AG04449 (cell line): ENCODE data around the gene SMIM29.
A peak's percentile ranks its signal among the peaks of the same experiment; 100 is the strongest.

ENCODE experiments used
- CTCF ChIA-PET: fragments of 350-600 bp; formaldehyde crosslinking; extraction: SDS; loops from one replicate; lab custom pipeline; 2021; ENCODE audit warnings: antibody characterized with exemption; lab: Yijun Ruan, JAX
- POLR2A ChIA-PET: fragments of 400-600, 350-600 bp; formaldehyde crosslinking; extraction: SDS; loops from one replicate; lab custom pipeline; 2020; ENCODE audit warnings: antibody characterized with exemption, inconsistent platforms; lab: Yijun Ruan, JAX
- DNase-seq: peaks from one replicate; pipeline ENCODE4 v3.0.0-alpha.2; 2010; ENCODE audit warnings: low read depth, low spot score
- H3K4me3 ChIP-seq: 2 replicates; pipeline ENCODE4 v1.5.1; 2011; ENCODE audit warnings: low read depth, mild to moderate bottlenecking, control low read depth, low read length
- TF ChIP-seq, protein P1 (sequence below): IDR thresholded peaks from one replicate; pipeline ENCODE4 v1.5.1; 2011; ENCODE audit warnings: mild to moderate bottlenecking, moderate library complexity, low read length, control low read depth, inconsistent platforms; ENCODE audit not compliant: insufficient read depth; ENCODE audit errors: missing control alignments

SMIM29 gene

DNA sequence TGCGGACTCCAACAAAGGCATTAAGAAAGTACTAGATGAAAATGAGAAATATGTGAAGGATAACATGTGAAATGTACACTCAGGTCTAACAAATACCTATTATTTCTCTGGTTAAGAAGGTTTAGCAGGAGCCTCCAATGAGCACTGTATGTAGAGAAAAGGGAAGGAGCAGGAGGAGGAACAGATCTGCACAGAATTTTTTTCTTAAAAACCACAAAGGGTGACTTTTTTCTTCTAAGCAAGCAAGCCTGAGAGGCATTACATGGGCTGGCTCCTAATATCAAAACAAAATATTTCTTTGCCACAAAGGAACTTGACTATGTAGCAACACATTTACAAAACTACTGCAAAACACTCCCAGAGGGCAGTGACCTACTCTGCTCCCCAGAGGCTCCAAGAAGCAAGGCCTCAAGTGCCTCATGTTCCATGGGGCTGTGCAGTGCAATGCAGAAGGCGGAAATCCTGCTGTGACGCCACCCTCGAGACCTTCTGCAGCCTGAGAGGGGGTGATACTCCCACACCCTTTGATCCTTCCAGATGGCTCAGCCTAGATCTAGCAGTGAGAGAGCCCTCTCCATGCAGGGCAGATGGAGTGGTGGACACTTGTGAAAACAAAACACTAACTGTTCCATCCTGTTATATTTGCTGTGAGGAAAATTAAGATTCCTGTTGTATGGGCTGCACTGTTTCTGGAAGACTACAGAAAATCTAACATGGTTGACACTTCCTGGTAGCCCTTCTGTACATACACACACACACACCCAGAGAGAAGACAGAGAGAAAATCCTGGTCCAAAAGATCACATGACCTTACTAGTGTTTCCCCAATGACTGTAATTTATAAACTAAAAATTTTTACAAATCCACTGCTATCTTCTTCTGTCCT is 36.0 kb upstream of the SMIM29 start:
- DNase-seq: peak; percentile 57
- no peak overlapping the region for H3K4me3 ChIP-seq
- POLR2A ChIA-PET: no interaction called here
- CTCF ChIA-PET: no interaction called here
- TF ChIP-seq, protein P1, sequence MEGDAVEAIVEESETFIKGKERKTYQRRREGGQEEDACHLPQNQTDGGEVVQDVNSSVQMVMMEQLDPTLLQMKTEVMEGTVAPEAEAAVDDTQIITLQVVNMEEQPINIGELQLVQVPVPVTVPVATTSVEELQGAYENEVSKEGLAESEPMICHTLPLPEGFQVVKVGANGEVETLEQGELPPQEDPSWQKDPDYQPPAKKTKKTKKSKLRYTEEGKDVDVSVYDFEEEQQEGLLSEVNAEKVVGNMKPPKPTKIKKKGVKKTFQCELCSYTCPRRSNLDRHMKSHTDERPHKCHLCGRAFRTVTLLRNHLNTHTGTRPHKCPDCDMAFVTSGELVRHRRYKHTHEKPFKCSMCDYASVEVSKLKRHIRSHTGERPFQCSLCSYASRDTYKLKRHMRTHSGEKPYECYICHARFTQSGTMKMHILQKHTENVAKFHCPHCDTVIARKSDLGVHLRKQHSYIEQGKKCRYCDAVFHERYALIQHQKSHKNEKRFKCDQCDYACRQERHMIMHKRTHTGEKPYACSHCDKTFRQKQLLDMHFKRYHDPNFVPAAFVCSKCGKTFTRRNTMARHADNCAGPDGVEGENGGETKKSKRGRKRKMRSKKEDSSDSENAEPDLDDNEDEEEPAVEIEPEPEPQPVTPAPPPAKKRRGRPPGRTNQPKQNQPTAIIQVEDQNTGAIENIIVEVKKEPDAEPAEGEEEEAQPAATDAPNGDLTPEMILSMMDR: no peak

DNA sequence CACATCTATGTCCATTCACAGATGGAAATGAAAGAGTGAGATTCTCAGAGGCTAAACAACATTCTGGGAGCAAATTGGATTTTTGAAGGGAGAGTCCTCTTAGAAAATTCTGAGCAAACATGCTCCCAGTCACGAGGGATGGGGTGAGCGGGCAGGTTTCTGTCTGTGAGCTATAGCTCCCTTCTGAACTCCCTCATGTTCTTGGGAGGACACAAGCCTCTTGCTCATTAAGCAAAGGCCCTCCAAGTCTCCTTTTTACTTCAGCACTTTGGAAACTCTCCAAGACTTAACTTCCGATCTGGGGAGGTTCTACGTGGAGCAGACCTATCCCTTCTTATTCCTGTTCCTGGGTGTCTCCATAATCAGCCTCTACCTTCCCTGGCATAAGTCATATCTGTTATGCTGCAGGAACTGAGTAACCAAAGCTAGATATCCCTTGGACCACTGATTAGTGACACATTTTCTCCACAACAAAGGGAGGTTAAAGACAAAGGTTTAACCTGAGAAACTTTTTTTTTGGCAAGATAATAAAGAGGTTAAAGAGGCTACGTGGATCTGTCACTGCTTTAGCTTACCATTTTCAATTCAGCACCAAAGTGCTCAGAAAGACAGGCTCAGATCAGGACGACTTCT is 33.0 kb upstream of the SMIM29 start:
- POLR2A ChIA-PET: no interaction called here
- no peak for DNase-seq
- TF ChIP-seq, protein P1: no peak
- H3K4me3 ChIP-seq: no peak overlapping the region
- CTCF ChIA-PET: interaction anchor here (0.7 to 1.6 kb wide), 3 partner anchors 9 to 32 kb away, joined by 4 to 9 read pairs (median 5); no protein-coding TSS in a partner anchor

DNA sequence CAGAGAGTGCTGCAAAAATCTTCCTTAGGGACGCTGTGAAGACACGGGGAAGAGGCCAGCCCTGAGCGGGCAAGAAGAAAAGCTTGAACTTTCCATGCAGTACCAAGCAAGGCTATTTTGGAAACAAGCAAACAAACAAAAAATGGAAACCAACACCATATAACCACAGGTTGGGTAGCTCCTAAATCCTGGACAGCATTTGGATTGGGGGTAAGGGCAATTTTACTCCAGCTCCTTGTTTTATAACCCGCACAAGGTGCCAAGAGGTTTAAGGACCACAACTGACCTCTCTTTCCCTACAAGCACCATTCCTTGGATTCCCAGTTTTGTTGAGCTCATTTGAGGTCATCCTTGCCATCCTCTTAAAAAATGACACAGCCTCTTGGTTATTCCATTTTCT is 31.4 kb upstream of the SMIM29 start:
- POLR2A ChIA-PET: no interaction called here
- no peak for DNase-seq
- no peak overlapping the region for H3K4me3 ChIP-seq
- TF ChIP-seq, protein P1: no peak
- CTCF ChIA-PET: interaction anchor here (0.5 to 2.0 kb wide), 2 partner anchors 31 to 135 kb away, joined by 3 to 6 read pairs; partner anchors contain the start of gene SMIM29

DNA sequence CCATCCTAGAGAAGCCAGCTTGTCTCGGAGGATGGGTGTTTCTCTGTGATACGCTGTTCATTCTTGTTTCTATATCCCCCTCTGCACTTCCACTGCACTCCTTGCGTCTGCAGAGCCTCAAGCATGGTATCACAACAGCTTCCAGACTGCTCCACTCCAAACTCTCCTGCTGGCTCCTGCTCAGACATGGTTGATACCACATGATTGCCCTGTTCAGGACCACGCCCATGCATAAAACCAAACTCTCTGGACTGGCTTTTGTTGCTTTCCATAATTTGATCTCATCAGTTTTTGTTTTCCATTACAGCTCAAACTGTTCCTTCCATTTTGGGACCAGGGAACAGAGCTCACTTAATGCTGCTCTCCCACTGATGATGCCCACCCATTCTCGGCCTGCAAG is 30.0 kb upstream of the SMIM29 start:
- H3K4me3 ChIP-seq: no peak overlapping the region
- no peak for DNase-seq
- TF ChIP-seq, protein P1: no peak
- POLR2A ChIA-PET: no interaction called here
- CTCF ChIA-PET: no interaction called here

DNA sequence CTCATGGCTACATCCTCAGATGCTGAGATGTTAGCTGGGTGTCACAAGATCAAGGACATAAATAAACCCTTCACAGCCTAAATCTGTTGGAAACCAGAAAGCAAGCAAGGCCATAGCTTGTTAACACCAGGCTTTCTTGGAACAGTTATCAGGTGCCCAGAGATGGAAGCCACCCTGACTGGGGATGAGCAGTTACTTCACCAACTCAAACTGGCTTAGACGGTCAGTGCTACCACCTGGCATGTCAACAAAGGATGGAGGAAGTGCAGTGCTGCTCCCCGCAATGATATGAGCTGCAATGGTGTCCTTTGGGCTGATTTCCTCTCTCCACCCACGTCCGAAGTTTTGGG is 28.9 kb upstream of the SMIM29 start:
- ChIA-PET CTCF (interaction anchor here (0.7 kb wide), 1 partner anchor 29 kb away, joined by 4 read pairs; the partner anchor contains the start of gene SMIM29), POLR2A (no interaction called here)
- no peak for DNase-seq
- no peak overlapping the region for H3K4me3 ChIP-seq
- TF ChIP-seq, protein P1: no peak
